Keratinocyte (primary cell): ENCODE measurements around the gene SHISA3. TPM values are rescaled to one million over a fixed set of nuclear protein-coding genes. Genes with fewer than 3 reads are reported as not detected.

Experiments
- DNase-seq: peaks from one replicate; pipeline ENCODE4 v3.0.0-alpha.2; 2011; ENCODE audit warnings: low read depth, missing footprints, low spot score
- FAIRE-seq: peaks from 2 replicates; lab custom pipeline; 2011; peaks lifted over from hg19 to GRCh38; lab: Jason Lieb, UNC
- H2AFZ ChIP-seq: 2 replicates; pipeline ENCODE4 v1.6.0; 2012; ENCODE audit warnings: low read length, control low read depth, inconsistent platforms; ENCODE audit not compliant: control insufficient read depth
- H3K27ac ChIP-seq: 2 replicates; pipeline ENCODE4 v1.5.1; 2011; ENCODE audit warnings: low read length; ENCODE audit not compliant: control insufficient read depth, insufficient read depth
- H3K27me3 ChIP-seq: 3 replicates; pipeline ENCODE4 v1.6.0; 2011; ENCODE audit warnings: low read length; ENCODE audit not compliant: control insufficient read depth, insufficient read depth; ENCODE audit errors: extremely low read depth
- H3K36me3 ChIP-seq, 2 experiments: 2 replicates in 1 of 2; 3 replicates in 1 of 2; pipeline ENCODE4 v1.5.1; 2011; ENCODE audit warnings: low read length in 2 of 2, mild to moderate bottlenecking in 1 of 2; ENCODE audit not compliant: control insufficient read depth in 2 of 2, insufficient read depth in 2 of 2; ENCODE audit errors: extremely low read depth in 1 of 2
- H3K4me1 ChIP-seq: 3 replicates; pipeline ENCODE4 v1.5.1; 2011; ENCODE audit warnings: low read length; ENCODE audit not compliant: control insufficient read depth, insufficient read depth; ENCODE audit errors: extremely low read depth
- H3K4me2 ChIP-seq: 3 replicates; pipeline ENCODE4 v1.6.0; 2011; ENCODE audit warnings: low read depth, low read length; ENCODE audit not compliant: control insufficient read depth, insufficient read depth; ENCODE audit errors: extremely low read depth
- H3K4me3 ChIP-seq, 3 experiments: fragments of 200-600 bp in 1 of 3; sonication (generic) in 1 of 3; 2 replicates in 2 of 3; 3 replicates in 1 of 3; pipeline ENCODE4 v1.5.1; 2011 to 2016; ENCODE audit warnings: low read length in 3 of 3, mild to moderate bottlenecking in 3 of 3, control low read depth in 2 of 3, inconsistent platforms in 1 of 3, low read depth in 1 of 3, mixed read lengths in 1 of 3, mixed run types in 1 of 3, moderate library complexity in 1 of 3; ENCODE audit not compliant: control insufficient read depth in 2 of 3, insufficient read depth in 2 of 3; ENCODE audit errors: extremely low read depth in 1 of 3
- H3K79me2 ChIP-seq: 2 replicates; pipeline ENCODE4 v1.6.0; 2012; ENCODE audit warnings: low read length; ENCODE audit not compliant: control insufficient read depth, insufficient read depth
- H3K9ac ChIP-seq: 3 replicates; pipeline ENCODE4 v1.6.0; 2011; ENCODE audit warnings: low read length; ENCODE audit not compliant: control insufficient read depth, insufficient read depth; ENCODE audit errors: extremely low read depth
- H3K9me1 ChIP-seq: 3 replicates; pipeline ENCODE4 v1.6.0; 2011; ENCODE audit warnings: low read length; ENCODE audit not compliant: control insufficient read depth, insufficient read depth; ENCODE audit errors: extremely low read depth
- H3K9me3 ChIP-seq: 2 replicates; pipeline ENCODE4 v1.5.1; 2012; ENCODE audit warnings: low read depth, low read length; ENCODE audit not compliant: control insufficient read depth
- H4K20me1 ChIP-seq: 3 replicates; pipeline ENCODE4 v1.6.0; 2011; ENCODE audit warnings: low read length; ENCODE audit not compliant: control insufficient read depth, insufficient read depth; ENCODE audit errors: extremely low read depth
- CTCF ChIP-seq, 3 experiments: IDR thresholded peaks in 1 of 3; conservative IDR thresholded peaks in 1 of 3; optimal IDR thresholded peaks in 1 of 3; 2 replicates in 2 of 3; 3 replicates in 1 of 3; pipeline versions ENCODE3 to v1.5.1; 2011; ENCODE audit warnings: low read length in 3 of 3, mild to moderate bottlenecking in 3 of 3, moderate library complexity in 2 of 3, control low read depth in 1 of 3, inconsistent platforms in 1 of 3; ENCODE audit not compliant: insufficient read depth in 2 of 3; ENCODE audit errors: extremely low read depth in 1 of 3
- EZH2 ChIP-seq: IDR thresholded peaks from one replicate; pipeline ENCODE4 v1.6.1; 2012; ENCODE audit warnings: inconsistent platforms, mild to moderate bottlenecking, low read length, moderate library complexity
- dilution Hi-C: fragments of 300-500 bp; cut with MboI; formaldehyde crosslinking; loops from one replicate; pipeline ENCODE4 v1.7.0; 2020; ENCODE audit warnings: low sequenced_read_pairs; ENCODE audit not compliant: extremely low pct_ligation_motif_present
- polyA plus RNA-seq, 5 experiments: library from polyadenylated mRNA; depleted of rRNA in 3 of 5; stranded (reverse) in 3 of 5; stranded (forward) in 1 of 5; unstranded in 1 of 5; fragments of >200 nt; gene quantifications; 1 replicate in 1 of 5; 2 replicates in 3 of 5; 3 replicates in 1 of 5; pipeline versions ENCODE4 v1.2.1 to v1.2.3, GENCODE V29; 2011 to 2012; ENCODE audit warnings: missing spikeins in 2 of 5, low read depth in 1 of 5, low replicate concordance in 1 of 5

Gene SHISA3
- polyA plus RNA-seq, 1 donor (not counting 4 experiments of a cell fraction or from before 2014, with no cell fraction given), result not detected

GRCh38 chr4:42415281-42415680 lies 18.0 kb downstream of the SHISA3 start:
- H2AFZ ChIP-seq, result no peak overlapping the region
- no peak overlapping the region for H3K9ac ChIP-seq
- dilution Hi-C loops, result no loop called here
- no peaks in the 10 kb centered on the region for H3K27me3 ChIP-seq
- H3K79me2 ChIP-seq, result no peaks in the 10 kb centered on the region
- no peak overlapping the region for H3K4me2 ChIP-seq
- TF ChIP-seq CTCF (optimal IDR thresholded peaks at IDR 0.05 in 1 of 3, IDR thresholded peaks at IDR 0.05 in 1 of 3, conservative IDR thresholded peaks at IDR 0.05 in 1 of 3; ENCODE audit: extremely low read depth in 1 of 3, insufficient read depth in 2 of 3, low read length in 3 of 3) (no peak), EZH2 (no peak)
- no peaks in the 10 kb centered on the region for H3K9me1 ChIP-seq
- no peak overlapping the region for H3K4me3 ChIP-seq
- no peak overlapping the region for H3K27ac ChIP-seq
- DNase-seq (no peak), FAIRE-seq (no peak)
- H4K20me1 ChIP-seq, result no peaks in the 10 kb centered on the region
- H3K36me3 ChIP-seq, result no peaks in the 10 kb centered on the region
- peaks cover 8% of the 10 kb centered on the region for H3K4me1 ChIP-seq
- H3K9me3 ChIP-seq, result no peaks in the 10 kb centered on the region

- Histone ChIP-seq H3K4me3 (no peak overlapping the region), H3K9ac (no peak overlapping the region), H3K4me1 (peaks cover 8% of the 10 kb centered on the region), H3K27me3 (no peaks in the 10 kb centered on the region), H3K9me3 (no peaks in the 10 kb centered on the region), H3K4me2 (no peak overlapping the region), H3K79me2 (no peaks in the 10 kb centered on the region), H3K9me1 (no peaks in the 10 kb centered on the region), H3K36me3 (no peaks in the 10 kb centered on the region), H2AFZ (no peak overlapping the region), H3K27ac (no peak overlapping the region), H4K20me1 (no peaks in the 10 kb centered on the region)
- dilution Hi-C loops, result no loop called here
- TF ChIP-seq CTCF (optimal IDR thresholded peaks at IDR 0.05 in 1 of 3, IDR thresholded peaks at IDR 0.05 in 1 of 3, conservative IDR thresholded peaks at IDR 0.05 in 1 of 3; ENCODE audit: extremely low read depth in 1 of 3, insufficient read depth in 2 of 3, low read length in 3 of 3) (no peak), EZH2 (no peak)
- DNase-seq, result no peak
- no peak for FAIRE-seq
Measured at GRCh38 chr4:42416017-42416416, 18.7 kb downstream of the SHISA3 start.
